Endothelial cell (in vitro differentiated cells): ENCODE results near the gene ODAD3. TPM values are rescaled to one million over a fixed set of nuclear protein-coding genes. Genes with fewer than 3 reads are reported as not detected.
"Not testable (repeated sequence)": the region's sequence is repeated elsewhere in the genome, so short reads cannot be mapped to it uniquely, and the experiment has no call there.

Source experiments
- DNase-seq: peaks from one replicate; pipeline ENCODE4 v3.0.0; 2021; ENCODE audit warnings: low spot score
- H3K27ac Mint-ChIP-seq: one replicate; pipeline ENCODE4 v1.8.0; 2021; ENCODE audit warnings: mixed read lengths, inconsistent platforms; ENCODE audit not compliant: unreplicated experiment
- H3K27me3 Mint-ChIP-seq: one replicate; pipeline ENCODE4 v1.8.0; 2021; ENCODE audit warnings: mild to moderate bottlenecking, moderate library complexity, mixed read lengths, inconsistent platforms; ENCODE audit not compliant: unreplicated experiment
- H3K36me3 Mint-ChIP-seq: one replicate; pipeline ENCODE4 v1.8.0; 2021; ENCODE audit warnings: mild to moderate bottlenecking, low read depth, mixed read lengths, inconsistent platforms; ENCODE audit not compliant: unreplicated experiment
- H3K4me1 Mint-ChIP-seq: one replicate; pipeline ENCODE4 v1.8.0; 2021; ENCODE audit warnings: mild to moderate bottlenecking, mixed read lengths, inconsistent platforms; ENCODE audit not compliant: unreplicated experiment
- H3K4me3 Mint-ChIP-seq: one replicate; pipeline ENCODE4 v1.8.0; 2021; ENCODE audit warnings: mild to moderate bottlenecking, mixed read lengths, inconsistent platforms; ENCODE audit not compliant: unreplicated experiment
- H3K9me3 Mint-ChIP-seq: one replicate; pipeline ENCODE4 v1.8.0; 2021; ENCODE audit warnings: mixed read lengths, inconsistent platforms; ENCODE audit not compliant: unreplicated experiment
- total RNA-seq: library from RNA; stranded (reverse); fragmentation: NEBNext Ultra II Directional; extraction: Animal tissue kit (Norgen Biotek cat#: 25700); gene quantifications from one replicate; pipeline ENCODE4 v1.2.1, GENCODE V29; 2021; ENCODE audit not compliant: unreplicated experiment
- TF ChIP-seq, protein P1 (sequence below): fragments of 200-600 bp; sonication (generic); IDR thresholded peaks from one replicate; pipeline ENCODE4 v1.5.0; 2021; ENCODE audit warnings: antibody characterized with exemption; ENCODE audit not compliant: unreplicated experiment

Gene ODAD3
- total RNA-seq, 1 donor from 2014 or later, result 0.64 TPM

- H3K4me3 Mint-ChIP-seq, result peak overlapping the region; percentile 94
- H3K9me3 Mint-ChIP-seq, result no peaks in the 10 kb centered on the region
- peaks cover 10% of the 10 kb centered on the region for H3K36me3 Mint-ChIP-seq
- peak overlapping the region; percentile 76 for H3K27ac Mint-ChIP-seq
- peaks cover 26% of the 10 kb centered on the region for H3K4me1 Mint-ChIP-seq
- peaks cover 13% of the 10 kb centered on the region for H3K27me3 Mint-ChIP-seq
- TF ChIP-seq, protein P1, sequence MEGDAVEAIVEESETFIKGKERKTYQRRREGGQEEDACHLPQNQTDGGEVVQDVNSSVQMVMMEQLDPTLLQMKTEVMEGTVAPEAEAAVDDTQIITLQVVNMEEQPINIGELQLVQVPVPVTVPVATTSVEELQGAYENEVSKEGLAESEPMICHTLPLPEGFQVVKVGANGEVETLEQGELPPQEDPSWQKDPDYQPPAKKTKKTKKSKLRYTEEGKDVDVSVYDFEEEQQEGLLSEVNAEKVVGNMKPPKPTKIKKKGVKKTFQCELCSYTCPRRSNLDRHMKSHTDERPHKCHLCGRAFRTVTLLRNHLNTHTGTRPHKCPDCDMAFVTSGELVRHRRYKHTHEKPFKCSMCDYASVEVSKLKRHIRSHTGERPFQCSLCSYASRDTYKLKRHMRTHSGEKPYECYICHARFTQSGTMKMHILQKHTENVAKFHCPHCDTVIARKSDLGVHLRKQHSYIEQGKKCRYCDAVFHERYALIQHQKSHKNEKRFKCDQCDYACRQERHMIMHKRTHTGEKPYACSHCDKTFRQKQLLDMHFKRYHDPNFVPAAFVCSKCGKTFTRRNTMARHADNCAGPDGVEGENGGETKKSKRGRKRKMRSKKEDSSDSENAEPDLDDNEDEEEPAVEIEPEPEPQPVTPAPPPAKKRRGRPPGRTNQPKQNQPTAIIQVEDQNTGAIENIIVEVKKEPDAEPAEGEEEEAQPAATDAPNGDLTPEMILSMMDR, result peak; percentile 56
- DNase-seq, result peak; percentile 90
Observed at GRCh38 chr19:11380653-11381537, 54.0 kb downstream of the ODAD3 start.

DNA sequence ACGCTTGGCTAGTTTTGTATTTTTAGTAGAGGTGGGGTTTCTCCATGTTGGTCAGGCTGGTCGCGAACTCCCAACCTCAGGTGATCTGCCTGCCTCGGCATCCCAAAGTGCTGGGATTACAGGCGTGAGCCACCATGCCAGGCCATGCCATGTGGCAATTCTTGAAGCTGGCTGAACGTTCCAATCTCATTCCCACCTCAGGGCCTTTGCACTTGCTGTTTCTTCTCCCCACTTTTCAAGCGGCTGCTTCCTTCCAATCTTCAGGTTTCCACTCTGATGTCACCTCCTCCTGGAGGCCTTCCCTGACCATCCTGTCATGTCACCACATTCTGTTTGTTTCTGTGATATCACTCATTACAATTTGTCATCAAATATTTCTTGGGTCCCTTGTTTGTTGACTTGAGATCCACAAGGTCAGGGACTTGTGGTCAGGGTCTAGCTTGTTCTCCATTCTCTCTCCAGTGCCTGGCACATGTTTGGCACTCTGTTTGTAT lies 55.0 kb downstream of the ODAD3 start:
- H3K4me1 Mint-ChIP-seq, result peaks cover 29% of the 10 kb centered on the region
- TF ChIP-seq, protein P1, result no peak
- H3K27me3 Mint-ChIP-seq, result peaks cover 14% of the 10 kb centered on the region
- no peaks in the 10 kb centered on the region for H3K9me3 Mint-ChIP-seq
- H3K36me3 Mint-ChIP-seq, result peaks cover 10% of the 10 kb centered on the region
- H3K4me3 Mint-ChIP-seq, result no peak overlapping the region
- peak overlapping the region; percentile 16 for H3K27ac Mint-ChIP-seq
- no peak for DNase-seq

DNA sequence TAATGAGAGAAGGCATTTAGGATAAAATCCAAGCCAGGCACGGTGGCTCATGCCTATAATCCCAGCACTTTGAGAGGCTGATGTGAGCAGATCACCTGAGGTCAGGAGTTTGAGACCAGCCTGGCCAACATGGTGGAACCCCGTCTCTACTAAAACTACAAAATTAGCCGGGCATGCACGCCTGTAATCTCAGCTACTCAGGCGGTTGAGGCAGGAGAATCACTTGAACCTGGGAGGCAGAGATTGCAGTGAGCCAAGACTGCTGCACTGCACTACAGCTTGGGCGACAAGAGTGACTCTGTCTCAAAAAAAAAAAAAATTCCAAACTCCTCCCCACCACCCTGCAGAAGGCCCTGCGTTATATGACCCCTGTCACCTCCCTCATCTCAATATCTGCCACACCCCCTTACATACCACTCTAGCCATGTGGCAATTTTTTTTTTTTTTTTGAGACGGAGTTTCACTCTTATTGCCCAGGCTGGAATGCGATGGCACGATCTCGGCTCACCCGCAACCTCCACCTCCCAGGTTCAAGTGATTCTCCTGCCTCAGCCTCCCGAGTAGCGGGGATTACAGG lies 55.6 kb downstream of the ODAD3 start:
- not testable (repeated sequence) for H3K36me3 Mint-ChIP-seq, DNase-seq, H3K27ac Mint-ChIP-seq, H3K4me3 Mint-ChIP-seq, H3K9me3 Mint-ChIP-seq
- H3K4me1 Mint-ChIP-seq, result peaks cover 26% of the 10 kb centered on the region
- peaks cover 11% of the 10 kb centered on the region for H3K27me3 Mint-ChIP-seq

DNA sequence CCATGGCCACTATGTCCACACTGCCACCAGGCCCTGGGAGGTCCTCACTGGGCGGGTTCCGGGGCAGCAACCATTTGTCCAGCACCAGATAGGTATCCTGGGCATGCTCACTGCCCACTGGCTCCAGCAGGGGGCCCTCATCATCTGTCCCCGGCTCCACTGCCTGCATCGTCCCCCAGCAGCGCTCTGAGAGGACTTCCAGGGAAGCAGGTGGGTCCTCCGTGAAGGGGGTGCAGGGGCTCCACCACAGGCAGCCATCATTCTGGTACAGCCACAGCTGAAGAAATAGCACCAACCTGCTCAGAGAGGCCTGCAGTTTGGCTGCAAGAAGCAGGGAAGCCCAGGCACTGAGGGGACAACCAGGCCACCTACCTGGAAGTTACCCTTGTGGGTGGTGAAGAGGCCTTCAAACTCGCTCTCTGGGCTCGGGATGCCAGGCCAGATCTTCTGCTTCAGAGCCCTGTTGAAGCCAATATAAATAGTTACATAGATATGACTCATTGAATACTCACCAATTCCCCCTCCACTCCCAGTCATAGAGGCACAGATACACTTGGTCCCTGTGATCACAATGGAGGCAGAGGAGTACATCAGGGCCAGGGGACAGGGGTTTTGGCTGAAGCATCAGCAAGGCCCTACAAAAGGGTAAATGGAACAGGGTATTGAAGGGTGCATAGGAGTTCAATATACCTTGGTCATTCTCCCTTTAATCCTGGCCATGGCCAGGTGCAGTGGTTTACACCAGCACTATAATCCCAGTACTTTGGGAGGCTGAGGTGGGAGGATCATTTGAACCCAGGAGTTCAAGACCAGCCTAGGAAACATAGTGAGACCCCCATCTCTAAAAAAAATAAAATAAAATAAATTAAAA lies 56.4 kb downstream of the ODAD3 start:
- Mint-ChIP-seq H3K4me3 (no peak overlapping the region), H3K4me1 (peaks cover 26% of the 10 kb centered on the region), H3K9me3 (no peaks in the 10 kb centered on the region), H3K27me3 (peaks cover 11% of the 10 kb centered on the region), H3K36me3 (peaks cover 10% of the 10 kb centered on the region), H3K27ac (no peak overlapping the region)
- peak; percentile 76 for DNase-seq
- TF ChIP-seq, protein P1, result peak; percentile 65

- Mint-ChIP-seq H3K36me3 (peaks cover 10% of the 10 kb centered on the region), H3K4me1 (peaks cover 26% of the 10 kb centered on the region), H3K27ac (no peak overlapping the region), H3K4me3 (no peak overlapping the region), H3K27me3 (peaks cover 15% of the 10 kb centered on the region), H3K9me3 (no peaks in the 10 kb centered on the region)
- DNase-seq, result no peak
- TF ChIP-seq, protein P1, result no peak
Observed at GRCh38 chr19:11377756-11378155, 57.2 kb downstream of the ODAD3 start.
